HG02852 (cell line): ENCODE data around the gene TCF23.
"Not testable (repeated sequence)": the region's sequence is repeated elsewhere in the genome, so short reads cannot be mapped to it uniquely, and the experiment has no call there.

Source experiments
- ATAC-seq: cut with Tn5 transposase; IDR thresholded peaks from one replicate; pipeline ENCODE4 v1.9.1; 2021; ENCODE audit warnings: mild to moderate bottlenecking, moderate library complexity; ENCODE audit not compliant: unreplicated experiment

The TCF23 gene

DNA sequence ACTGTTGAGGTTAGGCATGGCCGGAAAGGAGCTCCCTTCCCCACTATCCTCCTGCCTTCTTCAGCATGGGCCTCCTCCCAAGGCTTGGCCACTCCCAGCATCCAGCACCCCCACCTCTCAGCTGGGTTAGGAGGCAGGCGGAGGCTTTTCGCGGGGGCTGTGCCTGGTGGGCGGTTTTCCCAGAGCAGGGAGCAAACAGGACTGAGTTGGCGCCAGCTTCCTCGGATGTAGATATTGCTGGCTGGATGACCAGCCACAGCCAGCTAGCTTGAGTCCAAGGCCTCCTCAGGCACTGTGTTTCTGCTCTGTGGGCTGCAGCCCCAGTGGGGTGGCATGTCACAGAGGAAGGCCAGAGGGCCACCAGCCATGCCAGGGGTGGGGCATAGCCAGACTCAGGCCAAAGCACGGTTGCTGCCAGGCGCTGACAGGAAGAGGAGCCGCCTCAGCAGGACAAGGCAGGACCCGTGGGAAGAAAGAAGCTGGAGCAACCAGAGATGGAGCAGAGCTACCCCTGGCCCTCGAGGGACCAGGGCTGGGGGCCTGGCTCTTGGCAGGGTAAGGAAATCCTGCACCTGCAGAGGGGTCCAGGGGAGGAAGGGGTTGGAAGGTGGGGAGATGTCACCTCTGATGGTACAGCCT lies at the start of gene TCF23:
TSS of gene TCF23 (plus strand) at position 204 of the 639 bp plus-strand sequence. CDS start at position 334, 130 bp downstream.
- no peak for ATAC-seq

DNA sequence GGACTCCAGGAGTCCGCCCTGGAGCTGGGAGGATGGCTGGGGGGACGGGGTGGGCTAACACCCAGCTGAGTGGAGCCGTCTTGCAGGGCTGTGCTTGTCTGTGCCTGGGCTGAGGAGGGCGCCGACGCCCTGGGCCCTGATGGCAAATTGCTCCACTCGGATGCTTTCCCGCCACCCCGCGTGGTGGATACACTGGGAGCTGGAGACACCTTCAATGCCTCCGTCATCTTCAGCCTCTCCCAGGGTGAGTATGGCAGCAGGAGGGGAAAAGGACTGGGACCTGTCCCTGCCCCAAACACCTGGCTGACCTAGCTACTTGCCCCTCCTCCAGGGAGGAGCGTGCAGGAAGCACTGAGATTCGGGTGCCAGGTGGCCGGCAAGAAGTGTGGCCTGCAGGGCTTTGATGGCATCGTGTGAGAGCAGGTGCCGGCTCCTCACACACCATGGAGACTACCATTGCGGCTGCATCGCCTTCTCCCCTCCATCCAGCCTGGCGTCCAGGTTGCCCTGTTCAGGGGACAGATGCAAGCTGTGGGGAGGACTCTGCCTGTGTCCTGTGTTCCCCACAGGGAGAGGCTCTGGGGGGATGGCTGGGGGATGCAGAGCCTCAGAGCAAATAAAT lies 49.4 kb upstream of the TCF23 start:
- no peak for ATAC-seq

DNA sequence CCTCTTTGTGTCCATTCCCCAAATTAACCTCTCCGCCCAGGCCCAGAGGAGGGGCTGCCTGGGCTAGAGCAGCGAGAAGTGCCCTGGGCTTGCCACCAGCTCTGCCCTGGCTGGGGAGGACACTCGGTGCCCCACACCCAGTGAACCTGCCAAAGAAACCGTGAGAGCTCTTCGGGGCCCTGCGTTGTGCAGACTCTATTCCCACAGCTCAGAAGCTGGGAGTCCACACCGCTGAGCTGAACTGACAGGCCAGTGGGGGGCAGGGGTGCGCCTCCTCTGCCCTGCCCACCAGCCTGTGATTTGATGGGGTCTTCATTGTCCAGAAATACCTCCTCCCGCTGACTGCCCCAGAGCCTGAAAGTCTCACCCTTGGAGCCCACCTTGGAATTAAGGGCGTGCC lies 48.8 kb upstream of the TCF23 start:
- ATAC-seq, result no peak

DNA sequence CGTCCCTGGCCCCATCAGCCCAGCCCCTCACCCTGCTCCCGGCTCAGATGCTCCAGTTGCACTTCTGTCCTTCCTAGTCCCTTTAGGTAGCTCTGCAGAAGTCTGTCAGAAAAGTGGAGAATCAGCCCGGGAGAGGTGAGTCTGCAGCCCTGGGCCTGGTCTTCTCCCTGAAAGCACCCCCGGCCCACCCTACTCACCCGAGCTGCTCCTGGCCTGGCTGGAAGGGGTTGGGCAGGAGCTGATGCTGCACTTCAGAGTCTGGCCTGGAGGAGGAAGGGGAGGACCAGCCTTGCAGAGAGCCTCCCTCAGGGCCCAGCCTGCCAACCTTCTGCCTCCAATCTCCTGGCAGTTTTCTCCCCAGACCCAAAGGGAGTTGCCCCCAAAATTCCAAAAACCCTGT lies 46.5 kb upstream of the TCF23 start:
- ATAC-seq, result no peak

DNA sequence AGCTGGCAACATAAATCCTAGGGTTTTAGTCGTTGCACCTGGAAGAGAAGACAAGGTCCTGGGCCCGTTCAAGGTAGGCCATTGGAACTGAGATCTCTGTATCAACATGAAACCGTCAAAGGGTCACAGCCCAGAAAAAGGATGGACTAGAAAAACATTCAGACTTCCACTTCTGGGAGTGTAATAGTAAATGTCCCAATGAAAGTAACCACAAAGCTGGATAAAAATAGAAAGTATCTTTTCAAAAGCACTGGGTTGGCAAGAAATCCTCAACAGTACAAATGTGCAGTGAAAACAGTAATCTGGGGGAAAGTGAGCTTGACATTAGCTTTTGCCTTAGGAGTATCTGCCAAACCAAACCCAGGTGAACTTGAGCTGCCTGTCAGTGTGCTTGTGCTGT lies 42.8 kb upstream of the TCF23 start:
- no peak for ATAC-seq

DNA sequence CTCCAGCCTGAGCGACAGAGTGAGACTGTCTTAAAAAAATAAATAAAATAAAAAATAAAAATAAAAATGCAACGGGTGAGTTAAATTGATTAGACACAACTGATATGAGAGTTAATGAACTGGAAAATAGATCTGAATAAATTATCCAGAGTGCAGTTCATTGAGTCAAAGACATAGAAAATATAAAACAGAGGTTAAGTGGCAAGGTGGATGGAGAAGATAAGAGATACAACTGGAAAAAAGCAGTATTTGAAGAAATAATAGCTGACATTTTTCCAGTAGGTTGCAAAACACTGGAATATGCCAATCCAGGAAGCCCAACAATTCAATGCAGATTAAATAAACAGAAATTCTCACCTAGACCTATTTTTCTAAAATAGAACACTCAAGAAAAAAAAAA lies 40.6 kb upstream of the TCF23 start:
- no peak for ATAC-seq

DNA sequence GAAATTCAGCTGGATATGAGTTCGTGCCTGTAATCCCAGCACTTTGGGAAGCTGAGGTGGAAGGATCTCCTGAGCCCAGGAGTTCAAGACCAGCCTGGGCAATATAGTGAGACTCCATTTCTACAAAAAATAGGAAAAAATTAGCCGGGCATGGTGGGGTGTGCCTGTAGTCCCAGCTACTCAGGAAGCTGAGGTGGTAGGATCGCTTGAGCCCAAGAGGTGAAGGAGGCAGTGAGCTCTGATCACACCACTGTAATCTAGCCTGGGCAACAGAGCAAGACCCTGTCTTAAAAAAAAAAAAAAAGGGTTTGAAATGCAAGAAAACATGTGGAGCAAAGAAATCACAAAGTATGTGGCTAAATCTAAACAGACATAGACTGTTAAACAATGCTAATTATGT lies 39.7 kb upstream of the TCF23 start:
- ATAC-seq, result no peak

DNA sequence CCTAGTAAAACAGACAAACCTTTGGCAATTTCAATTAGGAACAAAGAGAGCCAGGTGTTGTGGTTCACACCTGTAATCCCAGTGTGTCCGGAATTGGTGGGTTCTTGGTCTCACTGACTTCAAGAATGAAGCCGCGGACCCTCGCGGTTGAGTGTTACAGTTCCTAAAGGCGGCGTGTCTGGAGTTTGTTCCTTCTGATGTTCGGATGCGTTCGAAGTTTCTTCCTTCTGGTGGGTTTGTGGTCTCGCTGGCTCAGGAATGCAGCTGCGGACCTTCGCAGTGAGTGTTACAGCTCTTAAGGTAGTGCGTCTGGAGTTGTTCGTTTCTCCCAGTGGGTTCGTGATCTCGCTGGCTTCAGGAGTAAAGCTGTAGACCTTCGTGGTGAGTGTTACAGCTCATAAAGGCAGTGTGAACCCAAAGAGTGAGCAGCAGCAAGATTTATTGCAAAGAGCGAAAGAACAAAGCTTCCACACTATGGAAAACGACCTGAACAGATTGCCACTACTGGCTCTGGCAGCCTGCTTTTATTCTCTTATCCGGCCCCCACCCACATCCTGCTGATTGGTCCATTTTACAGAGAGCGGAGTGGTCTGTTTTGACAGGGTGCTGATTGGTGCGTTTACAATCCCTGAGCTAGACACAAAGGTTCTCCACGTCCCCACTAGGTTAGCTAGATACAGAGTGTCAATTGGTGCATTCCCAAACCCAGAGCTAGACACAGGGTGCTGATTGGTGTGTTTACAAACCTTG lies 38.0 kb upstream of the TCF23 start:
- ATAC-seq, result not testable (repeated sequence)

DNA sequence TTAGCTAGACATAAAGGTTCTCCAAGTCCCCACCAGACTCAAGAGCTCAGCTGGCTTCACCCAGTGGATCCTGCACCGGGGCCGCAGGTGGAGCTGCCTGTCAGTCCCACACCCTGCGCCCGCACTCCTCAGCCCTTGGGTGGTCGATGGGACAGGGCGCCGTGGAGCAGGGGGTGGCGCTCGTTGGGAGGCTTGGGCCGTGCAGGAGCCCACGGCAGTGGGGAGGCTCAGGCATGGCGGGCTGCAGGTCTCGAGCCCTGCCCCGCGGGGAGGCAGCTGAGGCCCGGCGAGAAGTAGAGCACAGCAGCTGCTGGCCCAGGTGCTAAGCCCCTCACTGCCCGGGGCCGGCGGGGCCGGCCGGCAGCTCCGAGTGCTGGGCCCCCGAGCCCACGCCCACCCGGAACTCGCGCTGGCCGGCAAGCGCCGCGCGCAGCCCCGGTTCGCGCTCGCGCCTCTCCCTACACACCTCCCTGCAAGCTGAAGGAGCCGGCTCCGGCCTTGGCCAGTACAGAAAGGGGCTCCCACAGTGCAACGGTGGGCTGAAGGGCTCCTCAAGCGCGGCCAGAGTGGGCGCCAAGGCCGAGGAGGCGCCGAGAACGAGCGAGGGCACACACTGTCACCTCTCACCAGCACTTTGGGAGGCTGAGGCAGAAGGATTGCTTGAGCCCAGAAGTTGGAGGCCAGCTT lies 37.3 kb upstream of the TCF23 start:
- ATAC-seq, result not testable (repeated sequence)

DNA sequence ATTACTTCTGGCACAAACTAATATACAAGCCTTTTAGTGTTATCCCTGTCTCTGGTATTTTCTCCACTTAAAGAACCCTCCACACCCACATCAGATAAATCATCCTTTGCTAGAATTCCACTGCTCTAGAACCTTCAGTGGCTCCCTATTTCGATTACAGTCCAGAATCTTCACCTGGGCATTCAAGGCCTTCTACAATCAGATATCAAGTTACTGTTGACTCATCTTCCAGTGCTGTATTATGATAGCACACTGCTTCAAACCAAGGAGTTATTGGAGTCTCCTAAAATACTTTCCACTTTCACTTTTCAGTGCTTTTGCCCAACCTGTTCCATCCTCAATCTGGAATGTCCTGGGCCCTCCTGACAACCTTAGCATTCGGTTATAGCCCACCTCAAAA lies 33.3 kb upstream of the TCF23 start:
- no peak for ATAC-seq

DNA sequence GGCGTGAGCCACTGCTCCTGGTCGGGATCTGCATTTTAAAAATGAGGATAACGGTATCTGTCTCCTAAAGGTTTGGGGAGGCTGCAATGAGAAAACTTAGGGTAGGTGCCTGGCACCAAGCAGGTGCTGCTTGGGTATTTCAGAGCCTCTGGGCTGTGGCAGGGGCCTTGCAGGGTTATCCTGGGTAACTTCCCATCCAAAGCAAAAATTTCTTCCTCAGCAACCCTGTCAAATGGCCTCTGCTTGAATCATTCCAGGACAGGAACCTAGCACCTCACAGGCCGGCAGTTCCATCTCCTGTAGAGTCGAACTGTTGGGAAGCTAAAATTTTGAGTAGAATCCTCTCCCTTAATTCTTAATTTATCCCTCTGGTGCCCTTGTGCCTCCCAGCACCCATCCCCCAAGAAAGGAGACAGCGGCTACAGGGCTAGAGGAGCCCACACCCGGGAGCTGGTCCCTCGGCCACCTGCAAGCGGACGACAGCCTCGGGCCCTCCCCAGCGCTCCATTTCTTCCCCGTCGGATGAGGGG lies 30.7 kb upstream of the TCF23 start:
- ATAC-seq, result no peak

DNA sequence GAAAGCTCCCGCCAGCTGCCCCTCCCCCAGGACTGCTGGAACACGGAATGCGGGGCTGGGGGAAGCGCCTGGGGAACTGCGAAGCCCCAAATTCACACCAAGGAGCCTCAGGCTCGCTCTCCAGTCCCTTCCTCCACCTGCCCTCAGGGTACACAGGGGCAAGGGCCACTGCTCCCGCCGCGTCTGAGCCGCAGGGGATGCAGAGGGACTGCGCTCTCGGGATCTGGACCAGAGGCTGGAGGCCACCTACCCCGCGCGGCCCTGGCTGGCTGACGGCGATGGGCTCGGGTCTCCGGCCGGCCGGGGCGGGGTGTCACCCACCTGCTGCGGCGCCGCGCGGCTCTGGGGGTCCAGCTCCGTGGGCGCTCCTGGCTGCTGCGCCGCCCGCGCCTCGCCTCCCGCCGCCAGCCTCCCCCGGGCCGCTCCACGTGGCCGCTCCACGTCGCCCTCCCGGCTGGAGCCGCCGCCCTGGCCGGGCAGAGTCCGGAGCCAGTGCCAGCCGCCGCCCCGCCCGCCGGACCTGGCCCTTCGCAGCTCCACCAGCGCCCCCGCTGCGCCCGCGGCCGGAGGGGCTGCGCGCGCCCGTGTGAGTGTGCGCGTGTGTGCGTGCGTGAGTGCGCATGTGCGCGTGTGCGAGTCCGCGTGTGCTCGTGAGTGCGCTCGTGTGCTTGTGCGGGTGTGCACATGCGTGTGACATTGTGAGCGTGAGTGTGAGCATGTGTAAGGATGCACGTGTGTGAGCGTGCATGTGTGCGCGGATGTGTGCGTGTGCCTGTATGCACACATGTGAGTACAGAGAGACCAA lies 30.1 kb upstream of the TCF23 start, which contains the start of gene CGREF1:
TSS of gene CGREF1 (minus strand) at position 604 of the 805 bp plus-strand sequence. CDS start 14,762 bp downstream, outside the sequence.
- ATAC-seq, result no peak

DNA sequence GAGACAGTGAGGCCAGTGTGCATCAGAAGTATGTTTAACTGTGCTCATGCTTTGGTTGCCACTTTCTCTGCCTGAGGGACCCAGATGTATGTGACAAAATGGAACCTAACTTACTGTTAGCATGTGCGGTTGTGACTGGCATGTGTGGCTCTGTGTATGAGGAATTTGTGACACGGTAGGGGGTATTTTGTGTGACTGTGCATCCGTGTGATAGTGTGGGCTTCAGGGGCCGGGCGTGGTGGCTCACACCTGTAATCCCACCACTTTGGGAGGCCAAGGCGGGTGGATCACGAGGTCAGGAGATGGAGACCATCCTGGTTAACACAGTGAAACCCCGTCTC lies 29.5 kb upstream of the TCF23 start:
- ATAC-seq, result not testable (repeated sequence)

DNA sequence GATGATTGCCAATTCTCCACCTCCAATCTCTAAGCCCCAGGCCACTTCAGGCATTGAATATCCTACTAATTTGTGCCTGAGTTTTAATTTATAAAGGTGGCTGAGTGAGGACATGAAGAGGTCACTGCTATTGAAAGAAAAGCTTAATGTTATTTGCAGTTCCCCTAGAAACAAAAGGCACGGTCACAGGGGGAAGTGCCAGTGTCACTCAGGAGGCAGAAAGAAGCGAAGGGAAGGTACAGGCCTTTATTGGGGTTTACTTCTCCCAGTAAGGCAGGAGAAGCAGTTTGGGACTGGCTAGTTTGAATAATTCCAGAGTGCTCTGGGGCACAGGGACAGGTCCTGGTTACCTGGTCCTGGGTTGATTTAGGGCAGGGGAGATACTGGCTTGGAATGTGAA lies 26.9 kb upstream of the TCF23 start:
- no peak for ATAC-seq

DNA sequence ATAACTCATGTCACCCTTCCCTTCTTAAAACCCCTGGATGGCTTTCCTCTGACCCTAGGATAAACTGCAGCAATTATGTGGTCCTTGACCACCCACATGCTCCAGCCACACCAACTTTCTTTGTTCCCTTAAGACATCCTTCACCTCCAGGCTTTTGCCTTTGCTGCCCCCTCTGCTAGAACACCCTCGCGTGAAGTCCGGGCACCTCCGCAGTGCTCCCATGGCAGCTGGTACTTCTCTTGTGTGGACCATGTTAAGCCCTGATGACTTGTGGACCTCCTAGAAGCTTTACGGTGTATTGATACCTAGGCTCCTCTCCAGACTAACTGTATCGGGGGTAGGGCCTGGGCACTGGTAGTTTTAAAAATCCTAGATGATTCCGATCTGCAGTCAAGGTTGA lies 26.0 kb upstream of the TCF23 start:
- ATAC-seq, result no peak

DNA sequence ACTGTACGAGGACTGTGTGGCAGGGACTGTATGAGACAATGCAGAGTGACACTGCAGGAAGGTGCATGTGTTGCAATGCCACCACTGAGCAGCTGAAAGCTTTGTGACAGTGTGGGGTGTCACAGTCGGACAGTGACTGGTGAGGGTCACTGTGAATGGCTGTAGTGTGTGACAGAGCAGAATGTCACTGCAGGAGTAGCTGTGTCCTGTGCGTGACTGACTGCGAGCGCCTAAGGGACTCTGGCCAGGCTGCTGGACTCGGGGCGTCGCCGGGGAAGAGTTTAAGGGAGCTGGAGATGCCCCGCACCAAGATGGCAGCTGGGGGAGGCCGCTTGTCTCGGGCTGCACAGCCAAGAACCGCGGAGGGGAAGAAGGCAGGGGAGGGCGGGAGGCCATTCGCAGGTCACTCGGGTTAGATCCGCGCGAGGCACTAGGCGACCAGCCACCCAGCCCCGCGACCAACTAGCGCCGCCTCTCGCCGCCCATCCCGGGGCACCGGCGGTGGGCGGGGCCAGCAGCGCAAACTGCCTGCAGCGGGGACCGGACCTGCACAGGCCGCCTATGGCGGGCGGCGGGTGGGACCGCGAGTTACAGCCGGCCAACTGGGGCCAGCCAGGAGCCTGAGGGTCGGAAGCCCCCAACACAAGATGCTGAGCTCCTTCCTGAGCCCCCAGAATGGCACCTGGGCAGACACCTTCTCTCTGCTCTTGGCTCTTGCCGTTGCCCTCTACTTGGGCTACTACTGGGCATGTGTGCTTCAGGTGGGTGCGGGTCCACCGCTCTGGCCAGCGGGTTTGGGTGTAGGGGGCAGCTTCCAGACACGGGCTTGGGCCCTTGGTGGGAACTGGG lies 25.3 kb upstream of the TCF23 start, which contains the start of gene ABHD1:
TSS of gene ABHD1 (plus strand) at position 514 of the 849 bp plus-strand sequence. CDS start at position 648, 134 bp downstream.
- no peak for ATAC-seq

DNA sequence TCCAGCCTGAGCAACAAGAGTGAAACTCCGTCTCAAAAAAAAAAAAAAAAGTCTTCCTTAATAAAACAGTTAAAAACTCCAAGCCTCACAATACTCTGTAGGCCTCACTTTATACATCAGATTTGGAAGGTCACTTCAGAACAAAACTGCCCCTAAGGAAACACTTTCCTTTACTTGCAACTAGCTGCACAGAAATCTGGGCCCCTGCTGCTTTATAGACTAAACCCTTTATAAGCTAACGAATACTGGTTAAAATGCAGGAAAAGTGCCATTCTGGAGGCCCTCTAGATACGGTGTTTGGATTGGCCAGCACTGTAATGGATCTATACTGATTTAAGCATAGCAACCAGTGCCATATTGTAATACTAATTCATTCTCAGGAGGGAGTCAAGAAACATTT lies 23.7 kb upstream of the TCF23 start:
- no peak for ATAC-seq

DNA sequence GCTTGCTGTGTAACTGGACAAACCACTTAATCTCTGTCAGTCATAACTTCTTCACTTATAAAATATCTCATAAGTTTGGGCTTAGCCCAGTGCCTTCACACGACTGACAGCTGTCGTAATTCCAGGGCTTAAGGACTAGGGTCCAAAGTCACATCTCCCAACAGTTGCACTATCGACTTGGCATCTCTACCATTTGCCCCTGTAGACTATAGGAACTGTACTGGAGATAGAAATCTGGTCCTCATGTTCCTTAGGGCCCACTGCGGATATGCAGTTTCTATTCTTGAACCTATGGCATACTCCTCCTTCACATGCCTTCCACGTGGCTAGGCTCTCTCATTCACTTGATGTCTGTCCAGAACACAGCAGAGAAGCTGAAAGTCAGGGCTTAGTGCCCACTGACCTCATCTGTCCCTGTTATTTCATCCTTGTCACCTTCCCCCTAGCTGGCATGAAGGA lies 22.5 kb upstream of the TCF23 start:
- ATAC-seq, result no peak
